ENCODE data around the gene FOXC2.
A peak's percentile ranks its signal among the peaks of the same experiment; 100 is the strongest.

Gene FOXC2

GRCh38 chr16:86566601-86566965 is at the start of gene FOXC2:
FOXC2 (plus strand) TSS chr16:86566829; CDS start chr16:86567336, 507 bp downstream.
- peak; percentile 83 for DNase-seq

- DNase-seq, result no peak
Measured at GRCh38 chr16:86517033-86517432, 49.6 kb upstream of the FOXC2 start.

GRCh38 chr16:86517652-86518258 is 48.9 kb upstream of the FOXC2 start:
- DNase-seq, result no peak

- DNase-seq, result no peak
Measured at GRCh38 chr16:86519007-86519648, 47.5 kb upstream of the FOXC2 start.

- no peak for DNase-seq
Measured at GRCh38 chr16:86519649-86520316, 46.8 kb upstream of the FOXC2 start.

- DNase-seq, result no peak
Measured at GRCh38 chr16:86520317-86521210, 46.1 kb upstream of the FOXC2 start.

- DNase-seq, result no peak
Measured at GRCh38 chr16:86521236-86522197, 45.1 kb upstream of the FOXC2 start.

GRCh38 chr16:86522634-86523033 is 44.0 kb upstream of the FOXC2 start:
- no peak for DNase-seq

- DNase-seq, result no peak
Measured at GRCh38 chr16:86523166-86523740, 43.4 kb upstream of the FOXC2 start.

- no peak for DNase-seq
Measured at GRCh38 chr16:86524029-86524428, 42.6 kb upstream of the FOXC2 start.

- no peak for DNase-seq
Measured at GRCh38 chr16:86525696-86526095, 40.9 kb upstream of the FOXC2 start.

- no peak for DNase-seq
Measured at GRCh38 chr16:86527366-86527765, 39.3 kb upstream of the FOXC2 start.

- DNase-seq, result no peak
Measured at GRCh38 chr16:86528061-86528929, 38.3 kb upstream of the FOXC2 start.

GRCh38 chr16:86529160-86529559 is 37.5 kb upstream of the FOXC2 start:
- DNase-seq, result no peak

- DNase-seq, result no peak
Measured at GRCh38 chr16:86530251-86531190, 36.1 kb upstream of the FOXC2 start.

- DNase-seq, result no peak
Measured at GRCh38 chr16:86531191-86531545, 35.5 kb upstream of the FOXC2 start.

GRCh38 chr16:86531641-86532525 is 34.7 kb upstream of the FOXC2 start:
- DNase-seq, result no peak

GRCh38 chr16:86532526-86532815 is 34.2 kb upstream of the FOXC2 start:
- DNase-seq, result no peak

- no peak for DNase-seq
Measured at GRCh38 chr16:86533076-86533475, 33.6 kb upstream of the FOXC2 start.
